GM21737 (cell line): ENCODE data around the gene IGSF9.

ENCODE experiments used
- ATAC-seq: cut with Tn5 transposase; IDR thresholded peaks from one replicate; pipeline ENCODE4 v1.9.1; 2021; ENCODE audit warnings: mild to moderate bottlenecking, moderate library complexity; ENCODE audit not compliant: unreplicated experiment

Gene IGSF9

GRCh38 chr1:159879136-159879535 lies 66.3 kb downstream of the IGSF9 start:
- no peak for ATAC-seq

GRCh38 chr1:159877695-159878444 lies 67.5 kb downstream of the IGSF9 start:
- no peak for ATAC-seq
